ENCODE measurements around the gene SLC39A11. TPM values are rescaled to one million over a fixed set of nuclear protein-coding genes. Genes with fewer than 3 reads are reported as not detected.

Gene SLC39A11
- total RNA-seq, 1 experiment from 2014 or later: 18.6 TPM

GRCh38 chr17:72732893-72733618, 359.4 kb downstream of the SLC39A11 start:
- Histone ChIP-seq H3K4me1 (ENCODE audit: insufficient read depth, low read length, poor library complexity, severe bottlenecking) (no peaks in the 10 kb centered on the region), H3K9me3 (ENCODE audit: low read depth, low read length, poor library complexity, severe bottlenecking) (no peaks in the 10 kb centered on the region), H3K36me3 (ENCODE audit: insufficient read depth, low read length, poor library complexity, severe bottlenecking) (no peaks in the 10 kb centered on the region), H3K4me3 (ENCODE audit: low read depth, low read length, poor library complexity, severe bottlenecking) (no peak overlapping the region), H3K27ac (ENCODE audit: low read depth, low read length, poor library complexity, severe bottlenecking) (no peak overlapping the region), H3K27me3 (replicated peaks; ENCODE audit: insufficient read depth, low read depth, low read length, poor library complexity) (no peaks in the 10 kb centered on the region)
- ChIA-PET POLR2A (ENCODE audit: low non-redundant PET) (no interaction called here), CTCF (no interaction called here)
- no TSS peak for BruUV-seq (replicated peaks)
- no peak for DNase-seq (ENCODE audit: low spot score)
- no peak for TF ChIP-seq EZH2 (IDR thresholded peaks at IDR 0.05; ENCODE audit: borderline replicate concordance, low read depth, low read length, poor library complexity, severe bottlenecking)
- TF ChIP-seq CTCF (conservative IDR thresholded peaks at IDR 0.05; ENCODE audit: low read depth, low read length): no peak
- intact Hi-C loops (cut with micrococcal nuclease; ENCODE audit: unreplicated experiment): no loop called here

GRCh38 chr17:72730077-72730476, 362.4 kb downstream of the SLC39A11 start:
- ChIA-PET CTCF (no interaction called here), POLR2A (ENCODE audit: low non-redundant PET) (no interaction called here)
- no peak for TF ChIP-seq CTCF (conservative IDR thresholded peaks at IDR 0.05; ENCODE audit: low read depth, low read length)
- DNase-seq (ENCODE audit: low spot score): no peak
- no peaks in the 10 kb centered on the region for H3K27me3 ChIP-seq (replicated peaks; ENCODE audit: insufficient read depth, low read depth, low read length, poor library complexity)
- no peaks in the 10 kb centered on the region for H3K4me1 ChIP-seq (ENCODE audit: insufficient read depth, low read length, poor library complexity, severe bottlenecking)
- no peak overlapping the region for H3K4me3 ChIP-seq (ENCODE audit: low read depth, low read length, poor library complexity, severe bottlenecking)
- intact Hi-C loops (cut with micrococcal nuclease; ENCODE audit: unreplicated experiment): no loop called here
- H3K27ac ChIP-seq (ENCODE audit: low read depth, low read length, poor library complexity, severe bottlenecking): no peak overlapping the region
- no peaks in the 10 kb centered on the region for H3K9me3 ChIP-seq (ENCODE audit: low read depth, low read length, poor library complexity, severe bottlenecking)
- H3K36me3 ChIP-seq (ENCODE audit: insufficient read depth, low read length, poor library complexity, severe bottlenecking): no peaks in the 10 kb centered on the region
- no TSS peak for BruUV-seq (replicated peaks)

GRCh38 chr17:72726936-72727335, 365.6 kb downstream of the SLC39A11 start:
- H3K27me3 ChIP-seq (replicated peaks; ENCODE audit: insufficient read depth, low read depth, low read length, poor library complexity): no peaks in the 10 kb centered on the region
- POLR2A ChIA-PET (ENCODE audit: low non-redundant PET): no interaction called here
- H3K9me3 ChIP-seq (ENCODE audit: low read depth, low read length, poor library complexity, severe bottlenecking): no peaks in the 10 kb centered on the region
- no peak for DNase-seq (ENCODE audit: low spot score)
- no TSS peak for BruUV-seq (replicated peaks)
- no peak overlapping the region for H3K4me3 ChIP-seq (ENCODE audit: low read depth, low read length, poor library complexity, severe bottlenecking)
- TF ChIP-seq CTCF (conservative IDR thresholded peaks at IDR 0.05; ENCODE audit: low read depth, low read length): no peak
- TF ChIP-seq EZH2 (IDR thresholded peaks at IDR 0.05; ENCODE audit: borderline replicate concordance, low read depth, low read length, poor library complexity, severe bottlenecking): no peak
- no peaks in the 10 kb centered on the region for H3K4me1 ChIP-seq (ENCODE audit: insufficient read depth, low read length, poor library complexity, severe bottlenecking)
- H3K27ac ChIP-seq (ENCODE audit: low read depth, low read length, poor library complexity, severe bottlenecking): no peak overlapping the region
- H3K36me3 ChIP-seq (ENCODE audit: insufficient read depth, low read length, poor library complexity, severe bottlenecking): no peaks in the 10 kb centered on the region
- CTCF ChIA-PET: interaction anchor here (0.5 to 2.8 kb wide), 7 partner anchors 24 to 644 kb away, joined by 3 to 13 read pairs (median 6); no protein-coding TSS in a partner anchor
- intact Hi-C loops (cut with micrococcal nuclease; ENCODE audit: unreplicated experiment): loop anchor here (1.0 to 5.0 kb wide), 5 partner anchors 170 to 644 kb away; no protein-coding TSS in a partner anchor
